ENCODE measurements around the gene PXT1. TPM values are rescaled to one million over a fixed set of nuclear protein-coding genes. Genes with fewer than 3 reads are reported as not detected.

Gene PXT1

DNA sequence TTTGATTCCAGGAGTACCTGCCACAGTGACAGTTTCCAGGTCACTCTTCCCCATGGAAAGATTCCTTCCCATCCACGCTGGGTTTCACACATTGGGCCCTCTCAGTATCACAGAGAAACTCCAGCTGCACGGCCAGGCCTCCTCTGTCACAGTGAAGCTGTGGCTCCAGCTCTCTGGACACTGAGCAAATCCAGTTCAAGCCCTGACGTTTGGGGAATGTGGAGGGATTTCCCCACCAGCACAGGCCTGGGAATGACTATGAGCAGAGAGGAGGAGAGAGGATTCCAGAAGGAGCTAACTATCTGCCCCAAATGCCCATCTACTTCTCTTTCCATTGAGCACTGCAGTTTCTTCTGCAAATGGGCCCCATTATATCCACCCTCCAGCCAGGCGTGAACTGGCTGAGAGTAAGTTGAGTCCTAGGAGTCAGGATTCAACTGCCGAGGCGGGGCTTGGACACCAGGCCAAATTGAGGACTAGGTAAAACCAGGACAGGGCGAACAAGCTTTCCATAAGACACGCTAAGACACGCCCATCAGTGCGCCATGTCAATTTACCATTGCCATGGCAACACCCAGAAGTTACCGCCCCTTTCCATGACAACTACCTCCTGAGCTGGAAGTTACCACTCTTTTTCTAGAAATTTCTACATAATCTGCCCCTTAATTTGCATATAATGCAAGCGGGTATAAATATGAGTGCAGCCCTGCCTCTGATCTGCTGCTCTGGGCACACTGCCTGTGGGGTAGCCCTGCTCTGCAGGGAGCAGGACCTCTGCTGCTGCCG lies 96.8 kb downstream of the PXT1 start:
- H3K27ac ChIP-seq (ENCODE audit: low read depth, low read length), result no peak overlapping the region
- H4K8ac ChIP-seq (ENCODE audit: low read depth, low read length), result no peak overlapping the region

DNA sequence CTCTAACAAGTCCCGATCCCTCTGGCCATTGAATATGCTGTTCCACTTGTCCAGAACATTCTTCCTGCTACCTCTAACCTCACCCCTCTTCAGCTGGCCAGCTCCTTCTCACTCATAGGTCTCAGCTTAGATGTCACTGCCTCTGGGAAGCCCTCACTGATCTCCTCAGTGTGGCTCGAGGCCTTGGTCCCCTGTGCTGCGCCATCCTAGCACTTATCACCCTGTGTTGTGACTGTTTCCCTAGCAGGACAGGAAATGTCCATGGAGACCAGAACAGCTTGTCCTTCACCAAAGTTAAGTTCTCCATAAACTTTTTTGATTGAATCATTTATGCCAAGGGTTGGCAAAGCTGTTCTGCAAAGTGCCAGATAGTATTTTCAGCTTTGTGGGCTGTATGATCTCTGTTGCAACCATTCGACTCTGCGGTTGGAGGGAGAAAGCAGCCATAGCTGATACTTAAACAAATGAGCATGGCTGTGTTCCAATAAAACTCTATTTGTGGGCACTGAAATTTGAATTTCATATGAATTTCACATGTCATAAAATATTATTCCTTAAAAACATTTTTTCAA lies 99.5 kb downstream of the PXT1 start:
- Histone ChIP-seq H2BK120ac (ENCODE audit: low read depth, low read length) (no peak overlapping the region), H3K4me2 (ENCODE audit: low read length) (no peak overlapping the region), H2BK15ac (replicated peaks; ENCODE audit: low read depth) (no peak overlapping the region), H2AK5ac (ENCODE audit: low read length) (no peak overlapping the region), H3K4me3 (ENCODE audit: low read length) (no peak overlapping the region), H3K23ac (ENCODE audit: low read length) (no peak overlapping the region), H3K36me3 (ENCODE audit: control insufficient read depth, insufficient read depth, low read length) (no peaks in the 10 kb centered on the region), H3K4me1 (ENCODE audit: control insufficient read depth, low read depth, low read length) (no peaks in the 10 kb centered on the region), H3K56ac (ENCODE audit: low read length) (no peak overlapping the region), H4K5ac (ENCODE audit: low read length) (no peak overlapping the region), H3K9ac (ENCODE audit: low read length) (no peak overlapping the region), H3K79me2 (ENCODE audit: control insufficient read depth, insufficient read depth, low read length) (no peaks in the 10 kb centered on the region), H3K4ac (ENCODE audit: low read depth, low read length) (no peak overlapping the region), H3K18ac (ENCODE audit: low read length) (no peak overlapping the region), H3K27me3 (ENCODE audit: insufficient read depth, low read length, poor library complexity) (peaks cover 3% of the 10 kb centered on the region), H4K8ac (ENCODE audit: low read depth, low read length) (no peak overlapping the region), H3K79me1 (ENCODE audit: low read length) (no peaks in the 10 kb centered on the region), H2BK5ac (ENCODE audit: low read length) (no peak overlapping the region), H3K27ac (ENCODE audit: low read depth, low read length) (no peak overlapping the region)
- no CpG with 5 or more reads among the region's 5 CpGs for WGBS (ENCODE audit: extremely low coverage, insufficient coverage, low lambda C conversion rate)
- DNase-seq, result no peak

More for the DNA sequence above, 96.8 kb downstream of the PXT1 start:
- Histone ChIP-seq H3K4ac (ENCODE audit: low read depth, low read length) (no peak overlapping the region), H4K5ac (ENCODE audit: low read length) (no peak overlapping the region), H3K9ac (ENCODE audit: low read length) (no peak overlapping the region), H3K4me1 (ENCODE audit: control insufficient read depth, low read depth, low read length) (no peaks in the 10 kb centered on the region), H2BK15ac (replicated peaks; ENCODE audit: low read depth) (no peak overlapping the region), H3K79me2 (ENCODE audit: control insufficient read depth, insufficient read depth, low read length) (no peaks in the 10 kb centered on the region), H3K27me3 (ENCODE audit: insufficient read depth, low read length, poor library complexity) (no peaks in the 10 kb centered on the region), H2BK5ac (ENCODE audit: low read length) (no peak overlapping the region), H3K4me2 (ENCODE audit: low read length) (no peak overlapping the region), H3K79me1 (ENCODE audit: low read length) (no peaks in the 10 kb centered on the region), H3K4me3 (ENCODE audit: low read length) (no peak overlapping the region), H2BK120ac (ENCODE audit: low read depth, low read length) (no peak overlapping the region), H3K56ac (ENCODE audit: low read length) (no peak overlapping the region), H3K18ac (ENCODE audit: low read length) (no peak overlapping the region), H3K23ac (ENCODE audit: low read length) (no peak overlapping the region), H2AK5ac (ENCODE audit: low read length) (no peak overlapping the region), H3K36me3 (ENCODE audit: control insufficient read depth, insufficient read depth, low read length) (no peaks in the 10 kb centered on the region)
- no CpG with 5 or more reads among the region's 13 CpGs for WGBS (ENCODE audit: extremely low coverage, insufficient coverage, low lambda C conversion rate)
- DNase-seq, result peak; percentile 63

DNA sequence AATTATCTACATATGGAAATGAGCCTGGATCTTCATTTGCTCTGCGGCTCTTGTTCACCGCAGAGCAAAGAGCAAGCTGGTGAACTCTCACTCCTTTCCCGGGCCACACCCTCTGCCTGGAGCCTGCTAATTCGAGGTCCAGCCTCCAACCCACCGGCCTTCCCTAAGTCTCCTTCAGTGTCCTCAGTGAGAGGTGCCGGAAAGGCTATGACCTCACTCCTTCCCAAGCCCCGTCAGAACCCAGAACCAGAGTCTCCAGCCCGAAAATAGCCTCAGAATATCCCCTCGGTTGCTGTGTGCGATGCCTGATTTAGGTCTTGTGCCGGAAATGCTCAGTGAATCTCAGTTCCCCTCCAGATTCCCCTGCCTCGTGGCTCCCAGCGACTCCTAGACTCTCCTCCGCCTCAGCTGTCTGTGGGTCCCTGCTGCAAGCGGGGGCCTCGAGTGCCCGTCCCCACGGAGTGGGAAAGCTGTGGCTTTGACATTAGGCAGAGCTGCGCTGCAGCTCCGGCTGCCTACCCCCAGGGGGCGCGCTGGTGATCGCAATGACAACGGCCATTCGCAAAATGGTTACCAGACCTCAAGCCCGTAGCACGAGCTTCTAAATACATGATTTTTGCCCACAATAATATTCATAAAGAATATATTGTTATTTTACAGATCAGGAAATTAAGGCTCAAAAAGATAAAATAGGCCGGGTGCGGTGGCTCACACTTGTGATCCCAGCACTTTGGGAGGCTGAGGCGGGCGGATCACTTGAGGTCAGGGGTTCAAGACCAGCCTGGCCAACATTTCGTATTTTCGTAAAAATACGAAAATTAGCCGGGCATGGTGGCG lies 101.8 kb downstream of the PXT1 start:
- Histone ChIP-seq H3K27me3 (ENCODE audit: insufficient read depth, low read length, poor library complexity) (peaks cover 3% of the 10 kb centered on the region), H3K27ac (ENCODE audit: low read depth, low read length) (no peak overlapping the region), H3K36me3 (ENCODE audit: control insufficient read depth, insufficient read depth, low read length) (no peaks in the 10 kb centered on the region), H3K79me1 (ENCODE audit: low read length) (no peaks in the 10 kb centered on the region), H4K8ac (ENCODE audit: low read depth, low read length) (no peak overlapping the region), H3K4me1 (ENCODE audit: control insufficient read depth, low read depth, low read length) (no peaks in the 10 kb centered on the region), H3K4me3 (ENCODE audit: low read length) (no peak overlapping the region), H3K79me2 (ENCODE audit: control insufficient read depth, insufficient read depth, low read length) (no peaks in the 10 kb centered on the region), H4K5ac (ENCODE audit: low read length) (no peak overlapping the region), H3K18ac (ENCODE audit: low read length) (no peak overlapping the region), H3K9ac (ENCODE audit: low read length) (peak overlapping the region; percentile 57), H3K23ac (ENCODE audit: low read length) (peak overlapping the region; percentile 30), H2BK15ac (replicated peaks; ENCODE audit: low read depth) (no peak overlapping the region), H2BK5ac (ENCODE audit: low read length) (no peak overlapping the region), H3K56ac (ENCODE audit: low read length) (peak overlapping the region; percentile 79), H2AK5ac (ENCODE audit: low read length) (no peak overlapping the region), H3K4me2 (ENCODE audit: low read length) (peak overlapping the region; percentile 91), H2BK120ac (ENCODE audit: low read depth, low read length) (no peak overlapping the region), H3K4ac (ENCODE audit: low read depth, low read length) (no peak overlapping the region)
- WGBS (ENCODE audit: extremely low coverage, insufficient coverage, low lambda C conversion rate), result no CpG with 5 or more reads among the region's 36 CpGs
- peak; percentile 79 for DNase-seq

Small RNA genes lying within 50 kb of the gene (small RNA-seq; reads per million reads assigned to genes)
- gene RN7SL502P (ENCODE audit: insufficient read depth), result not detected
